ENCODE measurements around the gene LHPP. TPM values are rescaled to one million over a fixed set of nuclear protein-coding genes. Genes with fewer than 3 reads are reported as not detected.
A peak's percentile ranks its signal among the peaks of the same experiment; 100 is the strongest.

Gene LHPP
- total and polyA plus RNA-seq, 4 donors: 15.0 to 58.3 (median 35.9) TPM

- H3K4me3 ChIP-seq (ENCODE audit: low read depth, low read length): no peak overlapping the region
- peaks cover 10% of the 10 kb centered on the region for H3K4me1 ChIP-seq (ENCODE audit: control insufficient read depth, insufficient read depth, low read length)
- H3K9me3 ChIP-seq (ENCODE audit: control insufficient read depth, insufficient read depth, low read length): peaks cover 3% of the 10 kb centered on the region
- H3K27me3 ChIP-seq (ENCODE audit: control insufficient read depth, insufficient read depth, low read length): no peaks in the 10 kb centered on the region
- no peak for DNase-seq (ENCODE audit: low read depth in 4 of 6, low spot score in 6 of 6)
- peaks cover 16% of the 10 kb centered on the region for H3K36me3 ChIP-seq (ENCODE audit: control insufficient read depth, insufficient read depth, low read length)
- H3K27ac ChIP-seq (ENCODE audit: low read depth, low read length): no peak overlapping the region
- 78% methylated on average over 8 of the region's 11 CpGs for WGBS (ENCODE audit: insufficient coverage)
These were observed 43.1 kb downstream of the LHPP start for GRCh38 chr10:124504711-124505110.

DNA sequence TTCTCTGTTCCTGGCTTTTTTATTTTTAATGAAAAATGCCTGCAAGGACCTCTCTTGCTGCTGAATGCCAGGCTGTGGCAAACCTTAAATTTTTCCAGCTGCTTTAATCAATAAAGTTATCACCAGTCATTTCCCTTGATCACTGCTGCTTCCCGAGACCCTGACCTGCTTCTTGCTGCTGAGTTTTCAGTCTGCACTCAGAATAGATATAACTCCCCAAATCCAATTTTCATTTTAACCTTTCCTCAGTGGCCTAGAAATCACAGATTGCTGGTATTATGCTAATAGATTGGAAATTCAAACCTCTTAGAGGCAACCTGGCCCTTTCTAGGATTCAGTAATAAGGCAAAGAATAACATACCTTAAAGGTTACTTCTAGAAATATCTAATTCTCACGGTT lies 43.7 kb downstream of the LHPP start:
- H3K36me3 ChIP-seq (ENCODE audit: control insufficient read depth, insufficient read depth, low read length): peaks cover 19% of the 10 kb centered on the region
- WGBS (ENCODE audit: insufficient coverage): 67% methylated on average over 1 of the region's 2 CpGs
- no peak overlapping the region for H3K27ac ChIP-seq (ENCODE audit: low read depth, low read length)
- no peak overlapping the region for H3K4me3 ChIP-seq (ENCODE audit: low read depth, low read length)
- H3K4me1 ChIP-seq (ENCODE audit: control insufficient read depth, insufficient read depth, low read length): peaks cover 10% of the 10 kb centered on the region
- H3K27me3 ChIP-seq (ENCODE audit: control insufficient read depth, insufficient read depth, low read length): no peaks in the 10 kb centered on the region
- H3K9me3 ChIP-seq (ENCODE audit: control insufficient read depth, insufficient read depth, low read length): peaks cover 3% of the 10 kb centered on the region
- DNase-seq (ENCODE audit: low read depth in 4 of 6, low spot score in 6 of 6): peak in 1 of 6 donors; percentile 51

GRCh38 chr10:124508070-124508667 lies 46.5 kb downstream of the LHPP start:
- WGBS (ENCODE audit: insufficient coverage): 38% methylated on average over 5 of the region's 8 CpGs

GRCh38 chr10:124508907-124509454 lies 47.4 kb downstream of the LHPP start:
- DNase-seq (ENCODE audit: low read depth in 4 of 6, low spot score in 6 of 6): no peak
- H3K4me1 ChIP-seq (ENCODE audit: control insufficient read depth, insufficient read depth, low read length): peaks cover 10% of the 10 kb centered on the region
- no peaks in the 10 kb centered on the region for H3K27me3 ChIP-seq (ENCODE audit: control insufficient read depth, insufficient read depth, low read length)
- peaks cover 22% of the 10 kb centered on the region for H3K36me3 ChIP-seq (ENCODE audit: control insufficient read depth, insufficient read depth, low read length)
- no CpG with 5 or more reads among the region's 5 CpGs for WGBS (ENCODE audit: insufficient coverage)
- no peak overlapping the region for H3K27ac ChIP-seq (ENCODE audit: low read depth, low read length)
- no peak overlapping the region for H3K4me3 ChIP-seq (ENCODE audit: low read depth, low read length)
- no peaks in the 10 kb centered on the region for H3K9me3 ChIP-seq (ENCODE audit: control insufficient read depth, insufficient read depth, low read length)

More at GRCh38 chr10:124508070-124508667, 46.5 kb downstream of the LHPP start:
- peaks cover 10% of the 10 kb centered on the region for H3K4me1 ChIP-seq (ENCODE audit: control insufficient read depth, insufficient read depth, low read length)
- no peak overlapping the region for H3K4me3 ChIP-seq (ENCODE audit: low read depth, low read length)
- H3K9me3 ChIP-seq (ENCODE audit: control insufficient read depth, insufficient read depth, low read length): no peaks in the 10 kb centered on the region
- peaks cover 23% of the 10 kb centered on the region for H3K36me3 ChIP-seq (ENCODE audit: control insufficient read depth, insufficient read depth, low read length)
- no peaks in the 10 kb centered on the region for H3K27me3 ChIP-seq (ENCODE audit: control insufficient read depth, insufficient read depth, low read length)
- H3K27ac ChIP-seq (ENCODE audit: low read depth, low read length): no peak overlapping the region
- DNase-seq (ENCODE audit: low read depth in 4 of 6, low spot score in 6 of 6): no peak

GRCh38 chr10:124509880-124510632 lies 48.4 kb downstream of the LHPP start:
- 80% methylated on average over 21 of the region's 27 CpGs for WGBS (ENCODE audit: insufficient coverage)
- H3K4me1 ChIP-seq (ENCODE audit: control insufficient read depth, insufficient read depth, low read length): peaks cover 10% of the 10 kb centered on the region
- no peak overlapping the region for H3K27ac ChIP-seq (ENCODE audit: low read depth, low read length)
- no peak for DNase-seq (ENCODE audit: low read depth in 4 of 6, low spot score in 6 of 6)
- H3K9me3 ChIP-seq (ENCODE audit: control insufficient read depth, insufficient read depth, low read length): no peaks in the 10 kb centered on the region
- H3K36me3 ChIP-seq (ENCODE audit: control insufficient read depth, insufficient read depth, low read length): peaks cover 22% of the 10 kb centered on the region
- no peak overlapping the region for H3K4me3 ChIP-seq (ENCODE audit: low read depth, low read length)
- no peaks in the 10 kb centered on the region for H3K27me3 ChIP-seq (ENCODE audit: control insufficient read depth, insufficient read depth, low read length)

DNA sequence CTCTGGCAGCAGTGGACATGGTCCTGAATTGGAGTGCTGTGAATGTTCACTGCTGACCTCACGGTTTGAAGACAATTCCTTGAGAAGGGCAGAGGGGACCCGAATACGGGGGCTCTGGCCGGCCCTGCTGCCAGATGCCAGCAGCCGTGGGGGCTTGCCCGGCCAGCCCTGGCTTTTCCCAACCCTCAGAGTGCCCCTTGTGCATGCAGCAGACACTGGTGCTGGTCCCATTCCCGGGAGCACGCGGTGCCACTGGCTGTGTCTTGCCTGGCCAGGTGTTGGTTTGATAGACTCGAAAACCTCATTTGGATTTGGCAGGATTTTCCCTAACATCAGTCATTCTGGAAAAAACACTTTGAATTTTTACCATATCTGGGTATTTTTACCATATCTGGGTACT lies 49.1 kb downstream of the LHPP start:
- Histone ChIP-seq H3K27me3 (ENCODE audit: control insufficient read depth, insufficient read depth, low read length) (no peaks in the 10 kb centered on the region), H3K36me3 (ENCODE audit: control insufficient read depth, insufficient read depth, low read length) (peaks cover 22% of the 10 kb centered on the region), H3K9me3 (ENCODE audit: control insufficient read depth, insufficient read depth, low read length) (no peaks in the 10 kb centered on the region), H3K4me1 (ENCODE audit: control insufficient read depth, insufficient read depth, low read length) (peaks cover 9% of the 10 kb centered on the region), H3K27ac (ENCODE audit: low read depth, low read length) (no peak overlapping the region), H3K4me3 (ENCODE audit: low read depth, low read length) (no peak overlapping the region)
- DNase-seq (ENCODE audit: low read depth in 4 of 6, low spot score in 6 of 6): no peak
- WGBS (ENCODE audit: insufficient coverage): 89% methylated on average over 10 of the region's 10 CpGs

DNA sequence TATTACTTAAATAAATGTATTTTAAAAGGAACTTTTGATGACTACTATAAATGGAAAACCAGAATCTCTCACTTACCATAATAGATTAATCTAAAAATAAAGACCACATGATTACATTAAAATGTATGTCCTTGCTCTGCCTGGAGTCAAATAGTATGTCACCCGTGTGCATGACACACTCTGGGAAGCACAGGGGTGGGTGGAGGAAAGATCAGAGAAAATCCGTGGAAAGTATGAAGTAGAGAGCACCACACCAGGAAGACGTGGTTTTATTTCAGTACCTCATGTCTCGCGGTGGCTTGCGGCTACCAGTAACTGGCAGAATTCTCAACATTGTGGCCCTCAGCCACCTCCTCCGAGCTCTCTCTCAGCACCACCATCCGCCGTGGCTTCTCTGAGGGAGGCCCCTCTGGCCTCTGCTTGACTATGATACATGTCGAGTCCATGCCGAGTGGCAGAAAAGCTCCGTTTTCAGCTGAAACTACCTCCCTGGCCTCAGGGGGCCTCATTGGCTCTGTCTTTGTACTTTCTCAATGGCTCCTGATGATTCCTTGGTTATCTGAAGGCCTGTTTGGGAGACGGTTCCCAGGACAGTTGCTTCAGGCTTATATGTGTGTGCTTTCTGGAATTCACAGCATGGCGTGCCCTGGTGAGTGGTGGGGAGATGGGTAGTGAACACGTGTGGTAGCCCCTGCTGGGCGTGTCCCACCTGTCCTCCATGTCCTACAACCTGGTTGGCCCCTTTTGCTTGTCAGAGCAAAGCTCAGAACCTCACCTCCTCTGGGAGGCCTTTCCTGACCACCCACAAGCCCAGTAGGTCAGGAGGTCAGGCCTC lies 49.8 kb downstream of the LHPP start:
- Histone ChIP-seq H3K4me1 (ENCODE audit: control insufficient read depth, insufficient read depth, low read length) (peaks cover 5% of the 10 kb centered on the region), H3K27me3 (ENCODE audit: control insufficient read depth, insufficient read depth, low read length) (no peaks in the 10 kb centered on the region), H3K4me3 (ENCODE audit: low read depth, low read length) (no peak overlapping the region), H3K27ac (ENCODE audit: low read depth, low read length) (no peak overlapping the region), H3K36me3 (ENCODE audit: control insufficient read depth, insufficient read depth, low read length) (peaks cover 18% of the 10 kb centered on the region), H3K9me3 (ENCODE audit: control insufficient read depth, insufficient read depth, low read length) (no peaks in the 10 kb centered on the region)
- WGBS (ENCODE audit: insufficient coverage): 82% methylated on average over 16 of the region's 16 CpGs
- no peak for DNase-seq (ENCODE audit: low read depth in 4 of 6, low spot score in 6 of 6)

- H3K27ac ChIP-seq (ENCODE audit: low read depth, low read length): no peak overlapping the region
- H3K4me1 ChIP-seq (ENCODE audit: control insufficient read depth, insufficient read depth, low read length): peaks cover 7% of the 10 kb centered on the region
- H3K4me3 ChIP-seq (ENCODE audit: low read depth, low read length): no peak overlapping the region
- peaks cover 18% of the 10 kb centered on the region for H3K36me3 ChIP-seq (ENCODE audit: control insufficient read depth, insufficient read depth, low read length)
- WGBS (ENCODE audit: insufficient coverage): 93% methylated on average over 8 of the region's 8 CpGs
- no peaks in the 10 kb centered on the region for H3K9me3 ChIP-seq (ENCODE audit: control insufficient read depth, insufficient read depth, low read length)
- no peaks in the 10 kb centered on the region for H3K27me3 ChIP-seq (ENCODE audit: control insufficient read depth, insufficient read depth, low read length)
- DNase-seq (ENCODE audit: low read depth in 4 of 6, low spot score in 6 of 6): no peak
These were observed 50.4 kb downstream of the LHPP start for GRCh38 chr10:124512040-124512428.

DNA sequence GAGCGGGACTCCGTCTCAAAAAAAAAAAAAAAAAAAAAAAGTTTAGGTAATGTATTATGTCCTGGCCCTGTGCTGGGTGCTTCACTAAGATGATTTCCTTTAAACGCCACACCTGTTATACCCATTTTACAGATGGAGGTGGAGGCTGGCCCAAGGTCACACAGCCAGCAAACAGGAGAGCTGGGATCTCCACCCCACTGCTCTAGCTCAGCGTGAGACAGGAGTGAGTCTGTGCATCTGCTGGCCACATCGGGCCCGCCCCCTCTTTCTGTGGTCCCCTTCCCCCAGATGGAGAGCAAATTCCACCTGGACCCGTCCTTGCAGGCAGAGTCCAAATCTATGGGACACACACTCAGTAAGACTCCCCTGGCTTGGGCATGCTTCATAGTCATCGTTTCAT lies 51.0 kb downstream of the LHPP start:
- 95% methylated on average over 4 of the region's 8 CpGs for WGBS (ENCODE audit: insufficient coverage)

More for the DNA sequence above, 51.0 kb downstream of the LHPP start:
- H3K9me3 ChIP-seq (ENCODE audit: control insufficient read depth, insufficient read depth, low read length): no peaks in the 10 kb centered on the region
- no peak overlapping the region for H3K4me3 ChIP-seq (ENCODE audit: low read depth, low read length)
- no peak for DNase-seq (ENCODE audit: low read depth in 4 of 6, low spot score in 6 of 6)
- no peaks in the 10 kb centered on the region for H3K27me3 ChIP-seq (ENCODE audit: control insufficient read depth, insufficient read depth, low read length)
- no peak overlapping the region for H3K27ac ChIP-seq (ENCODE audit: low read depth, low read length)
- H3K36me3 ChIP-seq (ENCODE audit: control insufficient read depth, insufficient read depth, low read length): peaks cover 18% of the 10 kb centered on the region
- peaks cover 13% of the 10 kb centered on the region for H3K4me1 ChIP-seq (ENCODE audit: control insufficient read depth, insufficient read depth, low read length)

Measured in spinal cord (tissue), 10 donors.